GM15510 (cell line): ENCODE measurements around the gene SLC12A6.

Experiments used
- POLR2A ChIP-seq: IDR thresholded peaks from 3 replicates; pipeline ENCODE4 v1.6.1; 2011; ENCODE audit warnings: borderline replicate concordance; ENCODE audit not compliant: insufficient read length; ENCODE audit errors: extremely low read depth

Gene SLC12A6

DNA sequence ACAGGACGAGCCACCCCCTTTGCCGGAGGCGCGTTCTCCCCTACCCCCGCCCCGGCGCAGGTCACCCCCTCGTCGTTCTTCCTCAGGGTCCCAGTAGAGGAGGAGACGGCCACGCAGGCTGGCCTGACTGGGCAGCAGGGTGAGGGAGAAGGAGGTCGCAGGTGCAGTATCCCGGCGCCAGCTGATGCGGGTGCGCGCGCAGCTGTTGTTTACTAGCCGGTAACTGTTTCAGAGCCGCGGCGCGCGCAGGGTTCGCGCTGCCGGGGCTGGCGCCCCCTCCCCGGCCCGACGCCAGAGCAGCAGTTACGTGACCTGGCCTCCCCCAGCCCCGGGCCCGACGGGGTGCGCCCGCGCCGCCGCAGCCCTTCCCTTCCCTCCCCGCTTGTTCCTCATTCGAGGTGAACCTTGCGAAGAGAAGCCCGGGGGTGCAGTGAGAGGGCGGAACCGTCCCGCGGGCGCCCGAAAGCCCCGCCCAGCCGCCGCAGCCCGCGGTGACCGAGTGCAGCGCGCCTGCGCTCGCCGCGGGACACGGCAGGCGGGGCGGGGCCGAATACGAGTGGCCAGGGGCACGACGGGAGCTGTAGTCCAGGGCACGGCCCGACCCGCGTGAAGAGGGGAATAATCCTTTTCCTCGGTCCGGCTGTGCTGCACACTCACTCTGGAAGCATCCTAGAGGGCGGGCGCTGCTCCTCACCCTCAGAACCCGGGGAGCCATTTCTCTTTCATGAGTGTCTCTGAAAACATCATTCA, at the start of gene SLC12A6:
Gene SLC12A6, minus strand, starts transcription at position 225 of the 750 bp plus-strand sequence. CDS start 1,101 bp downstream, outside the sequence.
- peak; percentile 75 for TF ChIP-seq POLR2A

DNA sequence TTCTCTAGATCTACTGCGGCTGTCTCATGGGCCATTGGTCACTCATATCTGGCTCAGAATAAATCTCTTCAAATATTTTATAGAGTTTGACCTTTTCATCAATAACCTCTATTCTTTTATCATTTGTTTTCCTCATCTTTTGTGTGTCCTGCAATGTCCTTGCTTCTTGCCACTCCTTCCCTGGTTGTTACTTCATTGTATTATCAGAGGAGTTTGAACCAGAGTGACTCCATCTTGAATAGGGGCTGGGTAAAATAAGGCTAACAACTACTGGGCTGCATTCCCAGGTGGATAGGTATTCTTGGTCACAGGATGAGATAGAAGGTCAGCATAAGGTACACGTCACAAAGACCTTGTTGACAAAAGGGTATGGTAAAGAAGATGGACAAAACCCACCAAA, 39.3 kb upstream of the SLC12A6 start:
- TF ChIP-seq POLR2A, result no peak

DNA sequence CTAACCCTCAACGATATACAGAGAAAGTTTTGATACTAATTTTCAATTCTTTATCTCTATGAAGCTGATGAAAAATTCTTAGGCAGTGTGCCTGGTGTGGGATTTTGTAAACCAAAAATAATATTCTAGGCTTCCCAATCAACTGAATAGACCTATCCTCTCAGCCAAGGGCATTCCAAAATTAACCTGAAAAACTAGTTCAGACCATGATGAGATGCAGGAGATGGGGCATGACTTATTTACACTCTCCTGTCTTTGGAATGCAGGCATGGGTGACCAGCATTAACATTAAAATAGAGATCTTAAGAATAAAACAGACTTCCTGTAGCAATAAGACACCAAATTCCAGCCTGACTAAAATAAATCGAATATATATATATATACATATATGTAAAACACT, 37.2 kb upstream of the SLC12A6 start:
- TF ChIP-seq POLR2A, result no peak

DNA sequence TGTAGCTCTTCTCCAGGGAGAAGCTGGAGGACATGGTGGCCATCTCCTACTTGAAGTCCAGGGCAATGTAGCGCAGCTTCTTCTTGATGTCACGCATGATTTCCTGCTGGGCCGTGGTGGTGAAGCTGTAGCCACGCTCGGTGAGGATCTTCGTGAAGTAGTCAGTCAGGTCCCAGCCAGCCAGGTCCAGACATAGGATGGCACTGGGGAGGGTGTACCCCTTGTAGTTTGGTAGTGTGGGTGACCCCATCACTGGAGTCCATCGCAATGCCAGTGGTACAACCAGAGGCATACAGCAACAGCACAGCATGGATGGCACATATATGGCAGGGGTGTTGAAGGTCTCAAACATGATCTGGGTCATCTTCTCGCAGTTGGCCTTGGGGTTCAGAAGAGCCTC, 36.4 kb upstream of the SLC12A6 start:
- no peak for TF ChIP-seq POLR2A

DNA sequence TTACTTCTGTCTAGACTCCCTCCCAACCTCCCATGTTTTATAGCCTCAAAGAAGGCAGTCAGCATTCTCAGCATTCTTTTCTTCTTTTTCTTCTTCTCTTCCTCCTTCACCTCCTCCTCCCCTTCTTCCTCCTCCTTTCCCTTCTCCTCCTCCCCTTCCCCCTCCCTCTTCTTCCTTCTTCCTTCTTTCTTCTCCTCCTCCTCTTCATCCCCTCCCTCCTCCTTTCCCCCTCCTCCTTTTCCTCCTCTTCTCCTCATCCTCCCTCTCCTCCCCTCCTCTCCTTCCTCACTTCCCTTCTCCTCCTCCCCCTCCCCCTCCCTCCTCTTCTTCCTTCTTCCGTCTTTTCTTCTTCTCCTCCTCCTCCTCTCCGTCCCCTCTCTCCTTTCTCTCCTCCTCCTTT, 33.1 kb upstream of the SLC12A6 start:
- TF ChIP-seq POLR2A, result no peak

DNA sequence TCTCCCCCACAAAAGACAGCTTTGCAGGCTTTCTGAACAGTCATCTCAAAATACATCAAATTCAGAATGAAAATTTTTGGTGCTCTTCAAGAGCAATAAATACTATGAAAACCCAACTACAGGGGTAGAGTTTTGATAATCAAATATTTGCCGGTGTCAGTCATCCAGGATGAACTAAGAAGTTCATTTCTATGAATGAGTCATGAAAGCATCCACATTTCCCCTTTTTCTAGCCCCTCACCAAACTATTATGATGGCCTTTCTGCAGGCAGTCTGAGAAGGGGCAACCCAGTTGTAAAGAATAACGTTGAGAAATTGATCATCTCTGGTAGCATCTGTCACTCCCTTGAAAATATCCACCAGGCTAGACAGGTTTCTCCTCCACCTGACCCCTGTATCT, 32.5 kb upstream of the SLC12A6 start:
- TF ChIP-seq POLR2A, result no peak

DNA sequence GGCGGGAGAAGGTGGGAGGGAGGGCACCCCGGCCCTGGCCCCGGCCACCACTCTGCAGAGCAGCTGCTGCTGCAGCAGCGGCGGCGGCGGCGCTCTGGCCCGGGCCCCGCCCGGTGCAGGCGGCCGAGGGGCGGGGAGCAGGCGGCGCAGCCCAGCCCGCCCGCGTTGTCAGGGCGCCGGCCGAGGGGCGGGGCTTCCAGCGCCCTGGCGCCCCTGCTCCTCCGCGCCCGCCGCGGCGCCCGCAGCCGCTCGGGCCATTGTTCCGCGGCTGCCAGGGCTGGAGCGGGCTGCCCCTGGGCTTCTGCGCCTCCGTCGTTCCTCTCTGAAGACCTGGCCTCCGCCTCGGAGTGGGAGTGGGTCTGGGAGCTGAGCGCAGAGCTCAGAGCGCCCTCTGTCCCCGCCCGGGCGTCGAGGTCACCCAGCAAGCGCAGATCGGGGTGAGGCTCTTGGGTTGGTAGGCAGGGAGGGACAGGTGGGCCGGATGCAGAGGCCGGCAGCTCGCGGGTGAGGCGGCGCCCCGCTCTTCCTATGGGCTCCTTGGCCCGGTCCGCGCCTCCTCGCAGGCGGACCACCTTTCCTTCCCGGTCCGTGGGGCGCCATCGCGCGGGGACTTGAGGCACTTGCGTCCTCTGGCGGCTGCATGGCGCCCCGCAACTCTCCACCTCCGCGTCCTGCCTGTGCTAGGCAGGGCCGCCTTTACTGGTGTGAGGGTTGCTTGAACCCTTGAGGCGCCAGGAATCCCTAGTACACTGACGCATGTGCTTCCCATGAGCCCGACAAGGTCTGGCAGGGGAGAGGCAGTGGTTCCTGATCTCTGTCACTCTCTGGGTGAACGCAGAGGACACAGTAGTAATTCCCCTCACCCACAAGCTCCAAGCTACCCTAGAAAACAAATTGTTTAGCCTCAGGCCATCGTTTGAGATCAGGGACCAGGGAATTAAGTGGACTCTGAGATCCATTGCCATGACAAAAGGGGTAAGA, 29.8 kb upstream of the SLC12A6 start, which contains the start of gene LPCAT4:
Gene LPCAT4, minus strand, starts transcription at position 96 of the 981 bp plus-strand sequence. CDS start 96 bp downstream, outside the sequence.
- peak; percentile 85 for TF ChIP-seq POLR2A

DNA sequence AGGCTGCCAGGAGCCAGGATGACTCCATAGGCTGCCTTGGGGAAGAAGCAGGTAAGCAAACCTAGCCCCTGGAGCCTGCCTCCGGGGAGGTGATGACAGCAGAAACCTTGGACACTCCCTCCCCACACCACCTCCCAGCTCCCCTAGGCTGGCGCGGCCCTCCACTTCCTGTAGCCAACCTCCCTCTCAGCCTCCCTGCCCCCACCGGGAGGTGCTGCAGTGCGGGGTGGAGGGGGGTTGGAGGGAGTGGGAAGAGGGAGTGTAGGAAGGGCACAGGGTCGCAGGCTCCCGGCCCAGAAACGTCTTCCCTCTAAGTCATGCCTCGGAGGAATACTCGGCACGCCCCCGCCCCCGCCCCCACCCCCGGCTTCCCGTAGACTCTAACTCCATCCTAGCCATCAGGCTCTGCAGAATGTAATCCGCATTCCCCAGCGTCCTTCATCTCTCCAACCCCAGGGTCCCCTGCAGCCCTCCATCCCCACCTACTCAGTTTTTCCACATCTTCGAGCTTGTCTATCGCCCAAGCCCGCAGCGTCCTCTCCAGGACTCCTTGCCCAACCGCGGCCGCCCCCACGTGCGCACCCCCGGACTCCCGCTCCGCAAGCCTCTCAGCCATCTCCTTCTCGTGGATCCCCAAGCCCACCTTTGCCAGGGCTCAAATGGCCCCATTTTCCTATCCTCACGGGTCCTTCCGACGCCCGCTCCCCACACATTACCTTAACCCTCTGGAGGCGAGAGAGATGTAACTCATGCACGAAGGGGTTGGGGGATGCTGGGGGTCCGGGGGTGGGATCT, 28.9 kb upstream of the SLC12A6 start:
- TF ChIP-seq POLR2A, result no peak

DNA sequence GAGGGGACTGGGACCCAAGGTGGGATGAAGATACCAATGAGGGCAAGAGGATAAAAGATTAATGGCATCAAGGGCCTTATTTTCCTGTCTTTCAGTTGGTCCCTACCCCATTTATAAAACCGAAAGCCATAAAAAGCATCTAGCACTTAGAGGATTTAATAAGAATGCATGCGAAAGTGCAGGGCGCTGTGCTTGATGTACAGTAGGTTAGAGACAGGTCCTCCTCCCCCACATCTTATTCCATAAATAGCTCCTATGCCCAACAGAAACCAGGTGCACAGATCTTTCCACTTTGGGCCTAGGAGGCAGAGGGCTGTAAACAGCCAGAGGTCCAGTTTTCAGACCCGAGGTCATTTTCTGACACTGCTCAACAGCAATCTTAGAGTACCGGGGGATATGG, 28.3 kb upstream of the SLC12A6 start:
- TF ChIP-seq POLR2A, result no peak

DNA sequence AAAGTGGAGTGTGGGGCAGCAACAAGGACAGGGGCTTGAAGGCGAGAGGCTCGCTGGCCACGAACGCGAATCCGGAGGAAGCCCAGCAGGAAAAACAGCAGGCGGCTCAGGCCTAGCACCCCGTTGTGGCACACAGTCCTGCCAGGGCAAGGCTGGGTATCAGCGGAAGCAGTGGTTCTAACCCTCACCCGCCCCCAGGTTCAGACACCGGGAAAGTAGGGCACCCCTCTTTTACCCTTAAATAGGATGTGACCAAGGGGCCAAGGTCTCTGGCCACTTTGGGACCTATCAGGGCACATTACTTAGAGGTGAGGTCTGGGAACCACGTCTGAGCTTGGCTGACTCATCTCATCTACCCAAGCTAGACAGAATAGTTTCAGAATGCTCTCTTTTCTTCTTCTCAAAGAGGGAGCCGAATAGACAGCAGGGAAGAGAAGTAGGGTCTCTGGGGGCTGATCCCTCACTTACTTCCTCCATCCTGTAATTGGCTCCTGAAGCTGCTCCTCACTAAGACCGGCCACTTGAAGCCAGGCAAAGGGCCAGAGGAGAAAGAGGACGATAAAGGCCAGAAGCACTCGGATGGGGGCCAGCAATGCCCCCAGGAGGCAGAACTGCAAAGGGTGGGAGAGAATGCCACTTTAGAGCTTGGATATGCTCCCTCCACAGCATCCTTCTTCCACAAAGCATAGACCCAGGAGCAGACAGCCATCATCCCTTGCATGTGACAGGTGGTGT, 27.7 kb upstream of the SLC12A6 start:
- TF ChIP-seq POLR2A, result no peak

DNA sequence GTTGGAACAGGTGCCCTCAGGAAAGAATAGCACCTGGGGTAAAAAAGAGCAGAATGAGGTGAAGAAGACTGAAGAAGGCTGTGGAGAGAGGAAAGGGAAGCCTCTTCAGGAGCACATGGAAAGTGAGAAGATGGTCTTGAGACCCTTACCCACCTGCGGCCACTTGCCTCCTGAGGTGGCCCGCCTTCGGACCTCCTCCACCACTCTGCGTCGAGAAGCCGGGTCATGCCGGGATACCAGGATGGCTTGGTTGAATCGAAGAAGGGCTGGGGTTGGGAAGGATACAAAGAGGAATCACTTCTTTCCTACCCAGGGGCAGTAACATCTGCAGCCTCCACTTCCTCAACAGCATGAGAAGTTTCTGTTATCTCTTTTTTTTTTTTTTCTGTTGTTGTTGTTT, 26.5 kb upstream of the SLC12A6 start:
- TF ChIP-seq POLR2A, result no peak

DNA sequence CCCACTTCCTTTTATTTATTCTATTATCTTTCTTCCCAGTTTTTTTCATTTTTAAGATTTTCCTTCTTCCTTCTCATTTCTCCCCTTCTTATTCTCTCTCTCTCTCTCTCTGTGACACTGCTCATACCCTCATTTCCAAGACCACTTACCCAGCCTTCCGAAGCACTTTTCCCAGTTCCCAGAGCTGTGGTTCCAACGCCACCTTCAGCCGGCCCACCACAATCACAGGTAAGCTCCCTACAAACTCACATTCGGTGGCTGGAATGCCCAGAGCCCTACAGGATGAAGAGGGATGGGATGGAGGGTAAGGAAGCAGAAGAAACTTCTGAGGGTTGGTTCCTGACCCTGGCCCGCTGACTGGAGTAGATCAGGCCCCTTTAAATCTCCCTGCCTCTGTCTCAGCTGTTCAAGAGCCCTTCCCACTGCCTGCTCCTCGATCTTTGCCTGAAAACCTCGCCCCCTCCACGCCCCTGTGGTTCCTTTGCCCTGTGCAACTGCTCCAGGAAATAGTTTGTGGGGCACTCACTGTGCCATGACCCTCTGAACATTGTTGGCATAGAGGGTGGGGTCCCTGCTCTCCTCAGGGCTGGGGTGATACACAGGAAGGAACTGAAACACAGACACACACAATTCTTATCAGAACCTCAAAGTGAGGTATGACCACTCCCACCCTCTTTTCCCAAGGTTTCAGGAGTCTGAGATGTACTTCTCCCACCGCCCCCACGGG, 24.6 kb upstream of the SLC12A6 start:
- no peak for TF ChIP-seq POLR2A

DNA sequence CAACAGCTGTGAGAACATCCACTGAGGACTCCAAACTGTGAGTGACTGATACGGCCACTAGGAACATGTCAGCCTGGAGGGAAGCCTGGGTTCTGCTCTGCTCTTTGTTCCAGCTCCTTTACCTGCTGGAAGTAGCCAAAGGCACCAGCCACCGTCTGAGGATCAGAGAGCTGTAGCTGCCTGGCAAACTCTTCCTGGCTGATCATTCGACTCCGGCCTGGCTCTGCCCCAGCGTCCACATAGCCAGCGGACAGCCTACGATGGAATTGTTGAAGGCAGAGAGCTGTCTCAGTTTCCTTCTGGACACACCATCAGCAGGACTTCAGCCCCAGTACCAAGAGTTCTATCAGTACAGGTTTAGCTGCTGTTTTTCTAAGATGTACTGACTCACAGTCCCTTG, 23.7 kb upstream of the SLC12A6 start:
- no peak for TF ChIP-seq POLR2A
